ENCODE data around the gene RGS3.

GRCh38 chr9:113525205-113525604 lies 61.7 kb downstream of the RGS3 start:
- TF ChIP-seq POLR2AphosphoS5 (IDR thresholded peaks at IDR 0.05) (no peak), CTCF (IDR thresholded peaks at IDR 0.05 in 8 of 11, conservative IDR thresholded peaks at IDR 0.05 in 3 of 11) (no peak)
